ENCODE measurements around the gene MINDY4.

MINDY4 gene

DNA sequence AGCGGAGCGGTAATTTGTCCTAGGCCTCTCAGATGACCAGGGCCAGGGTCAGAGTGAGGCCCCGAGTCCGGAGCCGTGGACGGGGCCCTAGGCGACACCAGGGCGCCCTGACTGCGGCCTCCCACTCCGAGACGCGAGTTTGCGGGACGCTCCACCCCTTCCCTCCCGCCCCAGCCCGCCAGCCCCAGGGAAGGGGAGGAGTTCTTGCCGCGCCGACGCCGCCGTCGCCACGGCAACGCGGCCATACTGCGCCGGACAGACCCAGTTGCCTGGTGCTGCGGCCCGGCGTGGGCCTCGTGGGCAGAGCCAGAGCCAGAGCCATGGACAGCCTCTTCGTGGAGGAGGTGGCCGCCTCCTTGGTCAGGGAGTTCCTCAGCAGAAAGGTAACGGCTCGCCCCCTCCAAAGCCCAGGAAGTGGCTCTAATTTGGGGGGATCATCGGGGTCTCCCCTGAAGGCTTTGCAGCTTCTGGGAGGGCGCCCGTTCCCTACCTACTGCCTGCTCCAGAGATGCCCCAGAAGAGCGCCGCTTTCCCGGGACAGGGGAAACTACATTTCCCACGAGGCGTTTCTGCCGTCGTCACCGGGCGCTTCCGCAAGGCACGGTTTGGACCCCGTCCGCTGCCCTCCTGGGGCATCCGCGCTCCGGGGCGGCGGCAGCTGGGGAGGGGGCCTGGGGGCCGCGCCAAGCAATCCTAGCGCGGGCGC lies at the start of gene MINDY4:
Gene MINDY4, plus strand, starts transcription at position 244 of the 706 bp plus-strand sequence. Its CDS starts 77 bp downstream, at position 321.
- no peaks in the 10 kb centered on the region for H3K36me3 Mint-ChIP-seq (ENCODE audit: low read depth)
- peak within 1 kb of the TSS; percentile 76 for H3K4me3 Mint-ChIP-seq
- H3K27me3 Mint-ChIP-seq = peaks cover 12% of the 10 kb centered on the region
- peak within 1 kb of the TSS; percentile 72 for H3K27ac Mint-ChIP-seq
- intact Hi-C loops (cut with micrococcal nuclease) = no loop called here
- H3K4me1 Mint-ChIP-seq (ENCODE audit: low read depth) = peaks cover 5% of the 10 kb centered on the region
- no peaks in the 10 kb centered on the region for H3K9me3 Mint-ChIP-seq

DNA sequence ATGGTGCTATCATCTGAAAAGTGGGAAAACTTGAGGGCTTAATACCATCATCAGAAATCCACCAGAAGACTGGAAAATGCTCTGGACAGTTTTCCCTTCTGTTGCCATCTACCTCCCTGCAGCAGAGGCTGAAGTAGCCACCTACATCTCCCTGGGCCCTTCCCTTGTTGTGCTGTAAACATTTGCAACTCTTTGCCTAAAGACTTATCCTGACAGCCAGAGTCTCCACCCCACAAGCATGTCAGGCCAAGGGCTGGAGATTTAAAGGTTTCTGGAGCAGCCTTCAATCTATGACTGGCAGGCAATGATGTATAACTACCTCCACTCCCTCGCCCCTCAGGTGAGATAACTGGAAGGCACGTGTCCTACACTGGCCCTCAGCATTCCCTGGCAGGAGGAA lies 49.0 kb upstream of the MINDY4 start:
- Mint-ChIP-seq H3K27me3 (peaks cover 1% of the 10 kb centered on the region), H3K4me3 (no peak overlapping the region), H3K36me3 (ENCODE audit: low read depth) (no peaks in the 10 kb centered on the region), H3K9me3 (peaks cover 29% of the 10 kb centered on the region), H3K27ac (no peak overlapping the region), H3K4me1 (ENCODE audit: low read depth) (no peaks in the 10 kb centered on the region)
- intact Hi-C loops (cut with micrococcal nuclease) = no loop called here

DNA sequence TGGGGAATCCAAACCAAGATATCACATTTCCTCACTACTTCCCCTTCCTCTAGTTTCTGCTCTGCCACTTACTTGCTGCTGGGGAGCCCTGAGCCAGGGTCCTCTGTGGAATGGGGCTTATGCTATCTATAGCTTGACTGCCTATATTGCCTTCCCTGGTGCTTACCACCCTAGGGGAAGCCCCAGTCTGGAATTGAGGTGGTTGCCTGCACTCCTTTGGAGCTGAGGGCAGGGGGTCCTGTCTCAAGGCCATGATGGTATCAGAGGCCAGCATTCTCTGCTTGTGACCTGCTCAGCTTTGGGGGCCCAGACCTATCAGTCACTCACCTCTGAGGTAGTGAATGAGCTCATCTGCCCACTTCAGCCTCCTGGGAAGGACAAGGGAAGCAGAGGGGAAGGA lies 48.5 kb upstream of the MINDY4 start:
- intact Hi-C loops (cut with micrococcal nuclease) = no loop called here
- Mint-ChIP-seq H3K4me1 (ENCODE audit: low read depth) (no peaks in the 10 kb centered on the region), H3K27me3 (peaks cover 1% of the 10 kb centered on the region), H3K36me3 (ENCODE audit: low read depth) (no peaks in the 10 kb centered on the region), H3K9me3 (peaks cover 24% of the 10 kb centered on the region), H3K4me3 (no peak overlapping the region), H3K27ac (no peak overlapping the region)

DNA sequence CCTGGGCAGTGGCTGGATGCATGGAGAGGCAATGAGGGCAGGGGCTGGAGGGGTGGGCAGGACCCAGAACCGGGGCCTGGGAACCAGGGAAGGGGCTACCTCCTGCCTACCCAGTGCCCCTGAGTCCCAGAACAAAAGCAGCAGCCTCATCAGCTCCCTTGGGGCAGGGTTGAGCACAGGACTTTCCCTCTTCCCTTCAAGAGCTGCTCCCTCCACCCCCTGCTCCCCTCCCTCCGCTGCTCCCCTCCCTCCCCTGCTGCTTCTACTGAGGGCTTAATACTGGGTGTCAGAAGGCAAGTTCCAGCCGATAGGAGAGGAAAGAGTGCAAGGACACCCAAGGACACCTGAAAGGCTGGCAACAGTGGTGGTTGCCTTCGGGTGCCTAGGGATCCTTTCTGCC lies 47.4 kb upstream of the MINDY4 start:
- no peak overlapping the region for H3K4me3 Mint-ChIP-seq
- peaks cover 13% of the 10 kb centered on the region for H3K9me3 Mint-ChIP-seq
- H3K27me3 Mint-ChIP-seq = peaks cover 1% of the 10 kb centered on the region
- no peak overlapping the region for H3K27ac Mint-ChIP-seq
- H3K36me3 Mint-ChIP-seq (ENCODE audit: low read depth) = no peaks in the 10 kb centered on the region
- H3K4me1 Mint-ChIP-seq (ENCODE audit: low read depth) = no peaks in the 10 kb centered on the region
- intact Hi-C loops (cut with micrococcal nuclease) = no loop called here

DNA sequence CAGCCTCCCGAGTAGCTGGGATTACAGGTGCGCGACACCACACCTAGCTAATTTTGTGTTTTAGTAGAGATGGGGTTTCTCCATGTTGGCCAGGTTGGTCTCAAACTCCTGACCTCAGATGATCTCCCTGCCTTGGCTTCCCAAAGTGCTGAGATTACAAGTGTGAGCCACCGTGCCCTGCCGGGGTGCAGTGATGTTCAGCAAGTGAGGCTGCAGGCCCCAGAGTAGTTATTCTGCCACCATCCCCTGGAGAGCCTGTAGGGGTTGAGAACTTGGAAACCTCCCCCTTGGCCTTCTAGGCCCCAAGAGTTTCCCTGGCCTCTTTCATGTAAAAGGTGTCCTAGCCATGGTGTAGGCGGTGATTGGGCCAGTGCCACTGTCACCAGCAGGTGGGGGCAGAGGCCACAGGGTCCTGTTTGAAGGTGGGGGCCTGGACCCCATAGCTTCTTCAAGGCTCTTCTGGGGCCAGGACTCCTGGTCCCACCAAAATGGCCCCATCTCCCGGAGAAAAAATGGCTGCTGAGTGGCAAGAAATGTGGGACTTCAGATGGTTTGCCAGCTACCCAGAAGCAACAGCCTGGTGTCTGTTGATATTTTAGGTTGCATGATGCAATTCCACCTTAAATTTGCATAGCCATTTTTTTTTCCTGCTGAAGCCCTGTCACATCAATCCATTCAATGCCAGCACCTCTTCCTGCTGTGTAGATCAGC lies 44.8 kb upstream of the MINDY4 start:
- no peak overlapping the region for H3K4me3 Mint-ChIP-seq
- peaks cover 2% of the 10 kb centered on the region for H3K27me3 Mint-ChIP-seq
- no peaks in the 10 kb centered on the region for H3K9me3 Mint-ChIP-seq
- H3K36me3 Mint-ChIP-seq (ENCODE audit: low read depth) = no peaks in the 10 kb centered on the region
- no peaks in the 10 kb centered on the region for H3K4me1 Mint-ChIP-seq (ENCODE audit: low read depth)
- H3K27ac Mint-ChIP-seq = no peak overlapping the region
- intact Hi-C loops (cut with micrococcal nuclease) = no loop called here

DNA sequence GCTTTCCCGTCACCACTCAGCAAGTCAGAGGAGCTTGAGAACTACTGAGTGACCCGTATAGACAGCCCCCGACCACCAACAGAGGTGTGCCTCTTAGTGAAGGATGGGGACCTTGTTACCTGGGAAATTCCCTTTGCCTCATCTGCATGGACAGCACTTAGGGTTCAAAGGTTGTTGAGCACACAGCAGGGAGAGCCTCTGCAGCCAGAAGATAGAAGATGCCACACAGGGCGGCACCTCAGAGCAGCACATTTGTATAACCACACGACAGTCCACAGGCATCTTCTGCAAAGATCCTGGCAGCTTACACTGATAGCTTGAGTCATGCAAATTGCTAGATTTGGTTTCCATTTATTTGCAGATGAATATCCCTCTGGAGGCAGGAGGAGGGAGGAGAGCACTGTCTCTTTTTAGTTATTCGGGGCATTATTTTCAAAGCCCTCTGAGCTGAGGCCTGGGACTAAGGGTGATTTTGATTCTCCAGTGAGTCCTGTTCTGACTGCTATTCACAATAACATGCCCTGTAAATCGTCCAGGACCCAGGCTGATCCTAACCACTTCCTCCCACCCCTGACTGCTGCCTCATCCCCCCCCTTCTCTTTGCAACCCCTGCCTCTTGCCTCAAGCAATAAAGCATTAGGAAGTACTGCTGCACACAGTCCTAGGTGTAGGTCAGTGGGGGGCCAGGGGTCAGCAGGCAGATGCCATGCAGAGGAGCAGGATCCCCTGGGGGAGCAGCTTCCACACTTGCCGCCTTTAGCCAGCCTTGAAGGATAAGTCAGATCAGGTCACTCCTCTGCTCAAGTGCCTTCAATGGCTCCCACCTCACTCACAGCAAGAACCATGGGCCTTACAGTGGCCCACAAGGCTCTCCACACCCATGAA lies 43.9 kb upstream of the MINDY4 start:
- Mint-ChIP-seq H3K27me3 (peaks cover 2% of the 10 kb centered on the region), H3K9me3 (no peaks in the 10 kb centered on the region), H3K4me1 (ENCODE audit: low read depth) (no peaks in the 10 kb centered on the region), H3K36me3 (ENCODE audit: low read depth) (no peaks in the 10 kb centered on the region), H3K4me3 (no peak overlapping the region), H3K27ac (no peak overlapping the region)
- intact Hi-C loops (cut with micrococcal nuclease) = no loop called here

DNA sequence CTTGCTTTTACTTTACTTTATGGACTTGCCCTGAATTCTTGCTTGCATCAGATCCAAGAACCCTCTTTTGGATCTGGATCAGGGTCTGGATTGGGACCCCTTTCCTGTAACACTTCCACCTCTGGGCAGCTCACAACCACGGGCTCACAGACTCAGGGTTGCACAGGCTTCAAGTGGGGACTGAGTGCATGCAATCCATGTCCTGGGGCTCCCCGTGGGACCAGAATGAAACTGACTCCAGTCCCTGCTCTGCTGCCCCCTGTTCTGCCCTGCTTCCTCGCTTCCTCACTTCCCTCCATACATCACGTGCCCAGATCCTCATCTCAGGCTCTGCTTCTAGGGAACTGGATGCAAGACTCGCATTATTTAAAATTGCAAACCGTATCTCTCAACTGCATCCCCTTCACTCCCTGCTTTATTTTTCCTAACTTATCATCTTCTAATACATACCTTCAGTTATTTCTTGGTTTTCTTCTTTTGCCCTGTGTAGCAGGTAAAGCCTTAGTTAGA lies 42.6 kb upstream of the MINDY4 start:
- H3K4me1 Mint-ChIP-seq (ENCODE audit: low read depth) = no peaks in the 10 kb centered on the region

DNA sequence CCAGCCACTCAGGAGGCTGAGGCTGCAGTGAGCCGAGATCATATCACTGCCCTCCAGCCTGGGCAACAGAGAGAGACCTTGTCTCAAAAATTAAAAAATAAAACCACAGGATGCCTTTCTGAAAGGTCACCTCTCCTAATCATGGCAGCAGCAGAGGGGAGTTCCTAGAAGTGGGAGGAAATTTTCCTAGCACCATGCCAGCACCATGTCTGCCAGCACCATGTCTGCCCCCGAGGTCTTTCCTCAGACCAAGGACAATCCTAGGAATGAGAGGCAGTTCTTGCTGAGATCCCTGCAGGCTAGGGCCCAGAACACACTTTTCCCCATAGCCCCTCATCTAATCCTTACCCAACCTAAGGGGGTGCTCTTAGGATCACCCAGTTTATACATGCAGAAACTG lies 41.6 kb upstream of the MINDY4 start:
- no peaks in the 10 kb centered on the region for H3K4me1 Mint-ChIP-seq (ENCODE audit: low read depth)

More for the DNA sequence above, 42.6 kb upstream of the MINDY4 start:
- H3K9me3 Mint-ChIP-seq = no peaks in the 10 kb centered on the region
- no peak overlapping the region for H3K4me3 Mint-ChIP-seq
- H3K27me3 Mint-ChIP-seq = peaks cover 2% of the 10 kb centered on the region
- H3K36me3 Mint-ChIP-seq (ENCODE audit: low read depth) = no peaks in the 10 kb centered on the region
- intact Hi-C loops (cut with micrococcal nuclease) = no loop called here
- H3K27ac Mint-ChIP-seq = no peak overlapping the region

DNA sequence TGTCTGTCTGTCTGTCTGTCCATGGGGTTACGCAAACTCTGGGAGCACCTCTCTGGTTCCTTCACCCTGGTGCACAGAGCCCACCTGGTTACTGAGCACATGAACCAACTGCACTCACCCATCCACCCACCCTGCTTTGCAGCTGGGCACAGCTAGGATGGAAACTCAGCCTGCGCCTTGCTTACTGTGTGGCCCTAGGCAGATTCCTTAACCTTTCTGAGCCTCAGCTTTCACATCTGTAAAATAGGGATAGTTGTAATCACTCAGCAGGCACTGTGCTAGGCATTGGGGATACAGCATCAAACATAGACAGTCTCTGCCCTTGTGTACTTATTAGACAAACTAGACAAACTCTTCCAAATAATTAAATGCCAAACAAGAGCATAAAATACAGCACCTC lies 41.1 kb upstream of the MINDY4 start:
- no peaks in the 10 kb centered on the region for H3K4me1 Mint-ChIP-seq (ENCODE audit: low read depth)
- intact Hi-C loops (cut with micrococcal nuclease) = no loop called here
- no peaks in the 10 kb centered on the region for H3K9me3 Mint-ChIP-seq
- no peak overlapping the region for H3K4me3 Mint-ChIP-seq
- H3K36me3 Mint-ChIP-seq (ENCODE audit: low read depth) = no peaks in the 10 kb centered on the region
- no peak overlapping the region for H3K27ac Mint-ChIP-seq
- H3K27me3 Mint-ChIP-seq = peaks cover 2% of the 10 kb centered on the region

More for the DNA sequence above, 41.6 kb upstream of the MINDY4 start:
- no peaks in the 10 kb centered on the region for H3K36me3 Mint-ChIP-seq (ENCODE audit: low read depth)
- intact Hi-C loops (cut with micrococcal nuclease) = no loop called here
- H3K4me3 Mint-ChIP-seq = no peak overlapping the region
- no peaks in the 10 kb centered on the region for H3K9me3 Mint-ChIP-seq
- H3K27ac Mint-ChIP-seq = no peak overlapping the region
- peaks cover 2% of the 10 kb centered on the region for H3K27me3 Mint-ChIP-seq

DNA sequence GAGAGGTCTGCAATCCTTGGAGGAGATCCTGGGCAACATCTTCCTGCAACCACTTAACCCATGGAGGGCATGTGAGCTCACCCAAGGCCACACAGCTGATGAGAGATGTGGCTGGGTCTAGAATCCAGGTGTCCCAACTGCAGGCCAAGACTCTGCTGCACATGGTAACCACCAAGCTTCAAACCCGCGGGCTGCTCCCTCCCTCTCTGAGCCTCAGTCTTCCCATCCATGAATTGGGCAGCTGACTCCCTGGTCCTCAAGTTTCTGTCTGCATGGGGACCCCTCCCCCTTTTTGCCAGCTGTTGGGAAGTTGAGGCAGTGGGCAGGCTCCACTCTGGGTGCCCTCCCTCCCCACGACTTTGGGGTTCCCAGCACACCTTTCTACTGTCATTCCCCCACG lies 40.2 kb upstream of the MINDY4 start:
- peaks cover 2% of the 10 kb centered on the region for H3K27me3 Mint-ChIP-seq
- H3K4me1 Mint-ChIP-seq (ENCODE audit: low read depth) = no peaks in the 10 kb centered on the region
- no peak overlapping the region for H3K27ac Mint-ChIP-seq
- H3K9me3 Mint-ChIP-seq = no peaks in the 10 kb centered on the region
- H3K36me3 Mint-ChIP-seq (ENCODE audit: low read depth) = no peaks in the 10 kb centered on the region
- intact Hi-C loops (cut with micrococcal nuclease) = no loop called here
- no peak overlapping the region for H3K4me3 Mint-ChIP-seq

DNA sequence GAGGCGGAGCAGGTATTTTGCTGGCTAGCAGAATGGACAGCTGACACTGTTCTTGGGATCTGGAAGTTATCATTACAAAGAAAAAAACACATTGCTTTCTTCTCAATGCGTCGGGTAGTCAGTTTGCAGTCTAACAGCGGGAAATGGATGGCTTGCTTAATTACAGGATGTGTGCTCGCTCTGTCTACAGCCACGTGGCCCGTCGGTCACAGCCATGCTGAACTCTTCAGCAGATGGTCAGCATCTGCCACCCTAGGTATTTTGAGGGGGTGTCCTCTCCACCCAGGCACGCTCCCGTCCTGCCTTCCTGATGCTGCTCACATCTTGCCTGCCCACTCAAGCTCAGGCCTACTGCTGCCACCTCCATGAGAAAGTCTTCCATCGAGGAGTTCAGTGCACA lies 39.6 kb upstream of the MINDY4 start:
- Mint-ChIP-seq H3K27me3 (peaks cover 2% of the 10 kb centered on the region), H3K9me3 (no peaks in the 10 kb centered on the region), H3K4me3 (no peak overlapping the region), H3K27ac (no peak overlapping the region), H3K4me1 (ENCODE audit: low read depth) (no peaks in the 10 kb centered on the region), H3K36me3 (ENCODE audit: low read depth) (no peaks in the 10 kb centered on the region)
- intact Hi-C loops (cut with micrococcal nuclease) = no loop called here

DNA sequence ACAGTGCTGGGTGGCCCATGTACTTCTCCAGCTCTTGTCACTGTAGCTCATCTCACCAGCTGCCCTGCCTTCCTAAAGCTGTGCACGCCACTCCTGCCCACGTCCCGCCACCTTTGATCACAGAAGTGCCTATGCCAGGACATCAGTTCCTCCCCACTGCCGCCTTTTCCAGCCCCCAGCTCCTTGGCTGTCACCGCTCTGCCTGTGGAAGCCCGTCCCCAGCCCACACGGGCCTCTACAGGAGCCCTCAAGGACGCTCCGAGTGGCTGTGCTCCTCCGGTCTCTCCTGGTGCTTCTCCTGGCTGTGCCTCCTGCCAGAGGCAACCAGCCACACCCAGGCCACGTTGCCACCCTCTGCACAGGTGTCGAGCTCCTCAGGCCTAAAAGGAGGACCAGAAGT lies 38.6 kb upstream of the MINDY4 start:
- intact Hi-C loops (cut with micrococcal nuclease) = no loop called here
- H3K36me3 Mint-ChIP-seq (ENCODE audit: low read depth) = no peaks in the 10 kb centered on the region
- H3K27me3 Mint-ChIP-seq = peaks cover 2% of the 10 kb centered on the region
- no peaks in the 10 kb centered on the region for H3K4me1 Mint-ChIP-seq (ENCODE audit: low read depth)
- no peak overlapping the region for H3K27ac Mint-ChIP-seq
- no peaks in the 10 kb centered on the region for H3K9me3 Mint-ChIP-seq
- H3K4me3 Mint-ChIP-seq = no peak overlapping the region

DNA sequence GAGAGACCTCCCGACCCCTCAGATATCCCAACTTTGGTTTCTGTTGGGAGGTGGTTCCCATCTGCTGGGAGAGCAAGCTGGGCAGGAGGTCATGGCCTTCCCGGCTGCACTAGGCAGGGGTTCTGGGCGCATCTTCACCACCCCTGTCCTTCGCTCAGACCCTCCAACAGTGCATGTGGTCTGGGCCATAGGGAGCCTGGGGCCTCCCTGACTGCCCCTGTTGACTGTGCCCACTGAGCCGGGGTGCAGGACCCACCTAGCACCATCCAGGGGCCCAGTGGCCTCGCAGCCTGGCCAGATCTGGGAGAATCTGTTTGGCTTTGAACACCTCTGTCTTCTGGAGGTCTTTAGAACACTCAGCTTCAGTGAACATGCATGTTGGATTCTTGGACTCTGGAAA lies 38.0 kb upstream of the MINDY4 start:
- H3K36me3 Mint-ChIP-seq (ENCODE audit: low read depth) = no peaks in the 10 kb centered on the region
- intact Hi-C loops (cut with micrococcal nuclease) = no loop called here
- no peak overlapping the region for H3K27ac Mint-ChIP-seq
- no peaks in the 10 kb centered on the region for H3K4me1 Mint-ChIP-seq (ENCODE audit: low read depth)
- peaks cover 2% of the 10 kb centered on the region for H3K27me3 Mint-ChIP-seq
- no peaks in the 10 kb centered on the region for H3K9me3 Mint-ChIP-seq
- no peak overlapping the region for H3K4me3 Mint-ChIP-seq

DNA sequence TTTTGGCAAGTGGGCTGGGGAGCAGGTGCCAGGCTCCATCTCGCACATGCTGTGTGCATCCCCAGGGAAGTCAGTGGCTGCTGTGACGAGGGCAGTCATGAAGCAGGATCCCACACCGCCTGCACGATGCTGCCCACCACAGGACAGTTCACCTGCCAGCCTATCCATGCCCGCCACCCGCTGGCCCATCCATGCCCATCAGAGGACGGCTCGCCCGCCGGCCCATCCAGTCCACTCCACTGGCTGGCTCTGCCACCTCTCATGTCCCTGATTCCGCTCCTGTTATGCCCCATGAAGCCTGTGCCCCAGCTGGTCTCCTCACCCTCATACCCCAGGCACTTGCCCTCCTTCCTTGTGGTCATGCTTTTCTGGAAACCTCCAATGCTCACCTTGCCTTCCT lies 37.5 kb upstream of the MINDY4 start:
- intact Hi-C loops (cut with micrococcal nuclease) = no loop called here
- Mint-ChIP-seq H3K27me3 (peaks cover 2% of the 10 kb centered on the region), H3K4me3 (no peak overlapping the region), H3K36me3 (ENCODE audit: low read depth) (no peaks in the 10 kb centered on the region), H3K27ac (no peak overlapping the region), H3K4me1 (ENCODE audit: low read depth) (no peaks in the 10 kb centered on the region), H3K9me3 (no peaks in the 10 kb centered on the region)
